Brain microvascular endothelial cell (primary cell): Measurements from ENCODE around the gene YTHDF1.

Experiments
- DNase-seq: peaks from one replicate; pipeline ENCODE4 v3.0.0-alpha.2; 2020
- H3K27ac ChIP-seq: fragments of 250-450 bp; sonication (Bioruptor Pico); 2 replicates; pipeline ENCODE4 v1.5.1; 2020; ENCODE audit warnings: mild to moderate bottlenecking, moderate library complexity
- H3K27me3 ChIP-seq: fragments of 250-450 bp; sonication (Bioruptor Pico); replicated peaks from 2 replicates; pipeline ENCODE4 v1.5.1; 2020; ENCODE audit warnings: mild to moderate bottlenecking
- H3K36me3 ChIP-seq: fragments of 250-450 bp; sonication (Bioruptor Pico); replicated peaks from 2 replicates; pipeline ENCODE4 v1.5.1; 2020; ENCODE audit warnings: mild to moderate bottlenecking
- H3K4me3 ChIP-seq: 2 replicates; pipeline ENCODE4 v1.5.1; 2011; ENCODE audit warnings: low read depth, mild to moderate bottlenecking, control low read depth, low read length, moderate library complexity
- CTCF ChIP-seq: IDR thresholded peaks from 2 replicates; pipeline ENCODE4 v1.5.1; 2011; ENCODE audit warnings: low read depth, mild to moderate bottlenecking, moderate library complexity, low read length, control low read depth, inconsistent platforms; ENCODE audit errors: missing control alignments
- in situ Hi-C: cut with HindIII; loops from 2 replicates; pipeline ENCODE4 v1.10.0; 2017; ENCODE audit warnings: low sequenced_read_pairs, low pct_ligation_motif_present

YTHDF1 gene

GRCh38 chr20:63173552-63174191 lies 42.3 kb downstream of the YTHDF1 start:
- Histone ChIP-seq H3K27ac (no peak overlapping the region), H3K36me3 (no peaks in the 10 kb centered on the region), H3K4me3 (no peak overlapping the region), H3K27me3 (peaks cover 73% of the 10 kb centered on the region)
- in situ Hi-C loops = no loop called here
- no peak for TF ChIP-seq CTCF
- no peak for DNase-seq

- DNase-seq = no peak
These were observed 43.2 kb downstream of the YTHDF1 start for GRCh38 chr20:63172726-63173125.

GRCh38 chr20:63171991-63172390 lies 43.9 kb downstream of the YTHDF1 start:
- no peaks in the 10 kb centered on the region for H3K36me3 ChIP-seq
- in situ Hi-C loops = no loop called here
- H3K27ac ChIP-seq = no peak overlapping the region
- TF ChIP-seq CTCF = no peak
- no peak for DNase-seq
- no peak overlapping the region for H3K4me3 ChIP-seq
- H3K27me3 ChIP-seq = peaks cover 57% of the 10 kb centered on the region

More at GRCh38 chr20:63172726-63173125, 43.2 kb downstream of the YTHDF1 start:
- H3K27me3 ChIP-seq = peaks cover 65% of the 10 kb centered on the region
- TF ChIP-seq CTCF = peak; percentile 38
- H3K27ac ChIP-seq = no peak overlapping the region
- in situ Hi-C loops = no loop called here
- H3K36me3 ChIP-seq = no peaks in the 10 kb centered on the region
- H3K4me3 ChIP-seq = no peak overlapping the region

- TF ChIP-seq CTCF = no peak
- DNase-seq = no peak
- Histone ChIP-seq H3K36me3 (no peaks in the 10 kb centered on the region), H3K27ac (no peak overlapping the region), H3K4me3 (no peak overlapping the region), H3K27me3 (peaks cover 34% of the 10 kb centered on the region)
- in situ Hi-C loops = no loop called here
These were observed 46.2 kb downstream of the YTHDF1 start for GRCh38 chr20:63169681-63170080.

- H3K36me3 ChIP-seq = no peaks in the 10 kb centered on the region
- H3K27me3 ChIP-seq = peaks cover 26% of the 10 kb centered on the region
- no peak overlapping the region for H3K27ac ChIP-seq
These were observed 47.1 kb downstream of the YTHDF1 start for GRCh38 chr20:63168861-63169260.

More at GRCh38 chr20:63168861-63169260, 47.1 kb downstream of the YTHDF1 start:
- in situ Hi-C loops = no loop called here
- no peak for DNase-seq
- no peak for TF ChIP-seq CTCF
- H3K4me3 ChIP-seq = no peak overlapping the region
